Stimulated activated CD4-positive, alpha-beta T cell treated with anti-CD3 and anti-CD28 coated beads, Interleukin-2, amount 100 ng/mL, for 48 hours (primary cell): ENCODE results near the gene ZSCAN25.
A peak's percentile ranks its signal among the peaks of the same experiment; 100 is the strongest.
"Not testable (repeated sequence)": the region's sequence is repeated elsewhere in the genome, so short reads cannot be mapped to it uniquely, and the experiment has no call there.

Experiments used
- DNase-seq, 2 donors: peaks; one replicate each; pipeline ENCODE4 v3.0.0-alpha.2; 2020

The ZSCAN25 gene

DNA sequence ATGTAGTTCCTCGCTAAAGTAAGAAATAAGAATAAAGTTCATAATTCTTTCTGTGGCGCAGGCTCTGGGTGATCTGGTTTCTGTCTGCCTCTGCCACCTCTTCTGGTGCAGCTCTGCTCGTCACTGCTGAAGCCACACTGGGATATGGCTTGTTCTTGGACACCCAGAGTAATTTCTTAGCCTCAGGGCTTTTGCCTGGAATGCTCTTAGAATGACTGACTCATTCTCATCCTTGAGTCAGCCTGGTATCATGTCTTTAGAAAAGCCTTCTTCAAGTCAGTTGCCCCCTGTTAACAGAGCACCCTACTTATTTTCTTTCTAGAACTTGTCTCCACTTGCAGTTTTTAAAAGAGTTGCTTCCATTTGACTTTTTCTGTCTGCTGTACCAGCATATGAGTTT is 2.0 kb downstream of the ZSCAN25 start:
- DNase-seq, result no peak

DNA sequence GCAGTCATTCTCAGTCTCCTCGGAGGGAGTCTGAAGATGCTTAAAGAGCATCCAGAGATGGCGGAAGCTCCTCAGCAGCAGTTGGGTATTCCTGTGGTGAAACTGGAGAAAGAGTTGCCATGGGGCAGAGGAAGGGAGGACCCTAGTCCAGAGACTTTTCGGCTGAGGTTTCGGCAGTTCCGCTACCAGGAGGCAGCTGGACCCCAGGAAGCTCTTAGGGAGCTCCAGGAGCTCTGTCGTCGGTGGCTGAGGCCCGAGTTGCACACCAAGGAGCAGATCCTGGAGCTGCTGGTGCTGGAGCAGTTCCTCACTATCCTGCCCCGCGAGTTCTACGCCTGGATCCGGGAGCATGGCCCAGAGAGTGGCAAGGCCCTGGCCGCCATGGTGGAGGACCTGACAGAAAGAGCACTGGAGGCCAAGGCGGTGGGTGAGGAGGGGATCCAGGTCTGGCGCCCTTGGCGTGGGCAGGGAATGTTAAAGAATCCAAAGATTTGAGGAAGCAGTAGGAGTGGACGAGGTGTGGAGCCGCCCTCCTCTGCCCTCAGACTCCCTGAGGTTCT is 2.9 kb downstream of the ZSCAN25 start:
- no peak for DNase-seq

DNA sequence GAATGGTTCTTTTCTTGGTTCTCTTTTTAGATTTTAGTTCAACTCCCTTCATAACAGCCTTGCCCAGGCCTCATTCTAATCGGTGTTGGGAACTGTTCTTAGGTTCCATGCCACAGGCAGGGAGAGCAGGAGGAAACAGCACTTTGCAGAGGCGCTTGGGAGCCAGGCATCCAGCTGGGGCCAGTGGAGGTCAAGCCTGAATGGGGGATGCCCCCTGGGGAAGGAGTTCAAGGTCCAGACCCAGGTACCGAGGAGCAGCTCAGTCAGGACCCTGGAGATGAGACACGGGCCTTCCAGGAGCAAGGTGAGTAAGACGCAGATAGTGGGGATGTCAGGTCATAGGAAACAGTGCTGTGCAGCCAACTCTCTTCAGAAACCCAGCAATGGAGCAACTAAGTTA is 4.5 kb downstream of the ZSCAN25 start:
- no peak for DNase-seq

DNA sequence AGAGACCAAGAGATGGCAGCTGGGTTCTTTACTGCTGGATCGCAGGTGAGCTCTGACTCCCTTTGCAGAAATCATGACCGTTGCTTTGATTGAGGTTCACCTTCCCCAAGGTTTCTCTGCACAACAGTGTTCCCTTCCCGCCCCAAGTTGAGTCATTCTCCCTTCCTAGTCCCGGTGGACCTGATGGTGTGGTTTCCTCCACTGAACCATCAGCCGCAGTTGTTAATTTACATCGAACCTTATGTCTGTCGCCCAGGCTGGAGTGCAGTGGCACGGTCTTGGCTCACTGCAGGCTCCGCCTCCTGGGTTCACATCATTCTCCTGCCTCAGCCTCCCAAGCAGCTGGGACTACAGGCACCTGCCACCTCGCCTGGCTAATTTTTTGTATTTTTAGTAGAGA is 5.8 kb downstream of the ZSCAN25 start:
- no peak for DNase-seq

DNA sequence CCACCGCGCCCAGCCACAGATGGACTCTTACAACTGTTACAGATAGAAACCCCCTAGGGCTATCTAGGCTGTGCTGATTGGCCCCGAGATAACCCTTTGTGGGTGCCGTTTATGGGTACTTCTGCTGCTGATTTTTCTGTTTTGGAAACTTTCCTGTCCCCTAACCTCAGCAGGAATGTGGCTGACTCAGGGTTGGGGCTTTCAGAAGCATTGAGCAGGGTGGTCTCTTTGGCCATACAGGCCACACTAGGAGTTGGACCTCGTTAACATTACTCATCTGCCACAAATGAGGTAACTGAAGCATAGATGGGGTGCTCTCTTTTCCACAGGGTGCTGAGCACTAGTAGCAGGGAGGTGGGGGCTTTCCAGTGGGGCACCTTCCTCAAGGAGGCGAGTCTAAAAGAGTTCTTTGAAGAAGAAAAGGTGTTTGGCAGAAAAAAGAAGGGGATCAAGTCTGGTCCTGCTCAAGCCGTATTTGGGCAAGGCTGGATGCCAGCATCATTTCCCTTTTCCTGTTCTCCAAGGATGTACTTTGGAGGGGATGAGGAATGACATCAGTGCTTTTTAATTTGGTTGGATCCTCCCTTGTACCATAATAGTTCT is 6.4 kb downstream of the ZSCAN25 start:
- no peak for DNase-seq

DNA sequence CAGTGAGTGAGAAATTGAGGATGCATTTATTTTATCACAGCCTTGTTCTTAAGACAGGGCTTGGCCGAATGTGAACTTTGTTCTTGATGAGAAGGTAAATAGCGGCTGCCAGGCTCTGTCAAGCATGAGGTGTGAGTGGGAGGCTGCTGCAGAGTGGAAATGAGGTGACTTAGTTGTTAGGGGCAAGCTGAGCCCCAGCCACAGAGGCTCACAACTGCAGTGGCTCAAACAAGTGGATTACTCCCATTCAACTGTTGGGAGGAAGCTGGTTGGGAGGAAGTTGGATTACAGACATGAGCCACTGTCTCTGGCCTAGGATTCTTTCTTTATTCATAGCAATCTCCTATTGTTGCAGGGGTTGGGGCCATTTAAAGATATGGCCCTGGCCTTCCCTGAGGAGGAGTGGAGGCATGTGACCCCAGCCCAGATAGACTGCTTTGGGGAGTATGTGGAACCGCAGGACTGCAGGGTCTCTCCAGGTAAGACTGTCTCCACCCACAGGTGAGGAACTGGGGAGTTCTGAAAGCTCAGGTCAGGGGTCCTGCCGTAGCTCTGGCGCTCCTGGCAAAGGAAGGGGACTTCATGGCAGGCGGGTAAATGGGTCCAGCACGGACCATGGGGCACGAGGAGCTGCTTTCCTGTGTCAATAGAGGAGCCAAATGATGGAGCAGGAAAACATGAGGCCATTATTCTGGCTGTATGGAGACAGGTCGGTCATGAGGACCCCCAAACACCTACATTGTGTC is 7.1 kb downstream of the ZSCAN25 start:
- DNase-seq, result no peak

DNA sequence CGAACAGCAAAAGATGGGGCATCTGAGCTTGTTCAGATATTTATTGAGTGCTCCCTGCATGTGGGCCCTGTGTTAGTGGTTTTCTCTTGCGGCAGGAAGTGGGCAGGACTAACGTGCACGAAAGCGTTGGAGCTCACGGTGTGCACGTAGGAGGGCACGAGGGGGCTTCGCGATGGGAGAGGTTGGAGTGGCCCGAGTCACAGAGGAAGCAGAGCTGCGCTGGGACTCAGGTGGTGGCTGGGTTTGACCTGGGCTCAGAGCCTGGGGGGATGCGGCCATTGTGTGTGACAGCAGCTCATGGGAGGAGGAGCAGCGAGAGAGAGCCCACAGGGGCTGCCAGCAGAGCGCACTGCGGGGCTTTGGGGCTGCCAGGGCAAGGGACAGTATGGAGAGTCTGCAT is 7.7 kb downstream of the ZSCAN25 start:
- DNase-seq, result peak in 1 of 2 donors; percentile 50

DNA sequence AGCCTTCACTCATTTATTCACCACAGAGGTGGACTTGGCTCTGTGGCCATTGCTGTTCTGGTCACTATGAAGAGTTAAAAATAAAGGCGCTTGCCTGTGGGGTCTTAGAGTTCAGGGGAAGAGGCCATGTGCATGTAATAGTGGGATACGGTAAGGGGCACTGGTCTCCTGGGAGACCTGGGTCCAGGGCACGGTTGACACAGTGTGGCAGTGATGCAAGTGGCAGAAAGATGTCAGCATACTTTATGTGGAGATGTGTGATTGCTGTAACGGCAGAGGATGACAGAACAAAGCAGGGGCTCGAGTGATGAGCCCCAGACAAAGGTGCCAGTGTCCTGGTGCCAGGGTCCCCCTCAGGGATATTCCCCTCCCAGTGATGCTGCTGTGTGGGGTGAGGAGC is 8.6 kb downstream of the ZSCAN25 start:
- no peak for DNase-seq

DNA sequence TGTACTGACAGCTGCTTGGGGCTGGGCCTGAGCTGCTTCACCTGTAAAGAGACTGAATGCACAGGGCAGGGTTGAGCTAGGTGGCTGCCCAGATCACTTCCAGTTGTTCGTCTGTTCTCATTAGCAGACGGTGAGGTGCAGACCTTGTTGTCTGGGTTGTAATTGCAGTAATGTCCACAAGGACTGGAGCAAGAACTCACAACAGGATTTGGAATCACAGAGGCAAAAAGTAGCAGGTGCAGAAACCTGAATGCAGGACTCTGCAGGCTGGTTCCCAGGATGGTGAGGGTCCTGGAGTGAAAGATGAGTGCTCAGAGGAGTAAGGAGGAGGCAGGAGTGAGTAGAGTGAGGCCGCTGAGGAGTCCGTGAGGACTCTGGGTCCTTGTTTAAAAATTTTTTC is 9.2 kb downstream of the ZSCAN25 start:
- DNase-seq, result no peak

DNA sequence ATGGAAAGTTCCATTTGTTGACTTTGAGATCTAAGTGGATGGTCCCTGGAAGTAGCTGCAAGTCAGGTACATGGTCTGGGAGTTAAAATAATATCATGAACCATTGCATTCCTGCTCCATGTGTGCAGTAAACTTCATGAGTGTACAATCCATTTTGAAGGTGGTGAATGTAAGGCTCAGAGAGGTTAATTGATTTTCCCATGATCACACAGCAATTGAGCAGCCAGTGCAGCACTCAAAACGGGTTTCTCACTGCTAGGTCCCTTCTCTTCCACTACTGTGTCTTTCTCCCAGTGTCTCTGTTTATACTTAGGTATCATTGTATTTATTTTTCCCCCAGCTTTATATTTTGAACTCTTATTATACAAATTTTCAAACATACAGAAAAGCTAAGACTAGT is 9.9 kb downstream of the ZSCAN25 start:
- no peak for DNase-seq

DNA sequence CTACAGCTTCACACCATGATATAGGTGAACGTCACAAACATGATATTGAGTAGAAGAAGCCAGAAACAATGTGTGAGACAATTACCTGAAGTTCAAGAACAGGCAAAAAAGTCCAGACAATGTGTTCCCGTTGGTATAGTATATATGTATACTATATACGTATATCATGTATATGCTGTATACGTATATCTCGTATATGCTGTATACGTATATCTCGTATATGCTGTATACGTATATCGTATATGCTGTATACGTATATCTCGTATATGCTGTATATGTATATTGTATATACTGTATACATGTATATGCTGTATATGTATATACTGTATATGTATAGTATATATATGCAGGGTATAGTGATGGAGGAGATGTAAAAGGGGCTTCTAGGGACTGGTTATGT is 10.8 kb downstream of the ZSCAN25 start:
- no peak for DNase-seq

DNA sequence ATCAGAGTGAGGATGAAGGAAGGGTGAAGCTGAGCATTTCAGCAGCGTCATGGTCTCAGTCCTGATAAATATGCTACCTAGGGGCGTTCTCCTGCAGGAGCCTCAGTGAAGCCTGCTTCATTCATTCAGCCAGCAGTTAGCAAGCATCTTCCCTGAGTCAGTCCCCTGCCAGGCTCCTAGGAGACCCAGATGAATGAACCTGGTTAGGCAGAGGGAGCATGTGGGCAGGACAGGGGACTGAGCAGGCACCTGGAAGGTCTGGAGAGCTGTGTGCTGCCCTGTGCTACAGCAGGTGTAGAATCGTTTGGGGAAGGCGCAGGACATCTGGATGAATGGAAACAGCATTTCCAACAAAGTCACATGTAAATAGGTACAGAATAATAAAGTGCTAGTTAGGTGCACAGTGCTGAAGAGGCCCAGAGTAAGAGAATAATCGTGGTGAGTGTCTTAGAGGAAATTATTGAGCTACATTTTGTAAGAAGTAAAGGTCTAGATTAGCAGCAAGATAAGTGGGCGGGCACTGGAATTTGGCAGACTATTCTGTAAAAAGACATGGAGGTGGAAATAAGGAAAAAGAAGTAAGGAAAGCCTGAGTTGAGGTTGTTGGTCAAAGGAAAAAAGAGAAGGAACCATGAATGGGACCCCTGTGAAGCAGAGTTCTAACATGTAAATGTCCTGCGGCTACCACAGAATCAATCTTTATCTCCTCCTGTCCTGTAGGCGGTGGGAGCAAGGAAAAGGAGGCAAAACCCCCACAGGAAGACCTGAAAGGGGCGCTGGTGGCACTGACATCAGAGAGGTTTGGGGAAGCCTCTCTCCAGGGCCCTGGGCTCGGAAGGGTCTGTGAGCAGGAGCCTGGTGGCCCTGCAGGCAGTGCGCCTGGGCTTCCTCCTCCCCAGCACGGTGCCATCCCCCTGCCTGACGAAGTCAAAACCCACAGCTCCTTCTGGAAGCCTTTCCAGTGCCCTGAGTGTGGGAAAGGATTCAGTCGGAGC is 12.0 kb downstream of the ZSCAN25 start:
- DNase-seq, result no peak

DNA sequence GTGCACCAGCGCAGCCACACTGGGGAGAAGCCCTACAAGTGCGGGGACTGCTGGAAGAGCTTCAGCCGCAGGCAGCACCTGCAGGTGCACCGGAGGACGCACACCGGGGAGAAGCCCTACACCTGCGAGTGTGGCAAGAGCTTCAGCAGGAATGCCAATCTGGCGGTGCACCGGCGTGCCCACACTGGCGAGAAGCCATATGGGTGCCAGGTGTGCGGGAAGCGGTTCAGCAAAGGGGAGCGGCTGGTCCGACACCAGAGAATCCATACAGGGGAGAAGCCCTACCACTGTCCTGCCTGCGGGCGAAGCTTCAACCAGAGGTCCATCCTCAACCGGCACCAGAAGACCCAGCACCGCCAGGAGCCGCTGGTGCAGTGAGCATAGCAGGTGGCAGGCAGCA is 12.9 kb downstream of the ZSCAN25 start:
- no peak for DNase-seq

DNA sequence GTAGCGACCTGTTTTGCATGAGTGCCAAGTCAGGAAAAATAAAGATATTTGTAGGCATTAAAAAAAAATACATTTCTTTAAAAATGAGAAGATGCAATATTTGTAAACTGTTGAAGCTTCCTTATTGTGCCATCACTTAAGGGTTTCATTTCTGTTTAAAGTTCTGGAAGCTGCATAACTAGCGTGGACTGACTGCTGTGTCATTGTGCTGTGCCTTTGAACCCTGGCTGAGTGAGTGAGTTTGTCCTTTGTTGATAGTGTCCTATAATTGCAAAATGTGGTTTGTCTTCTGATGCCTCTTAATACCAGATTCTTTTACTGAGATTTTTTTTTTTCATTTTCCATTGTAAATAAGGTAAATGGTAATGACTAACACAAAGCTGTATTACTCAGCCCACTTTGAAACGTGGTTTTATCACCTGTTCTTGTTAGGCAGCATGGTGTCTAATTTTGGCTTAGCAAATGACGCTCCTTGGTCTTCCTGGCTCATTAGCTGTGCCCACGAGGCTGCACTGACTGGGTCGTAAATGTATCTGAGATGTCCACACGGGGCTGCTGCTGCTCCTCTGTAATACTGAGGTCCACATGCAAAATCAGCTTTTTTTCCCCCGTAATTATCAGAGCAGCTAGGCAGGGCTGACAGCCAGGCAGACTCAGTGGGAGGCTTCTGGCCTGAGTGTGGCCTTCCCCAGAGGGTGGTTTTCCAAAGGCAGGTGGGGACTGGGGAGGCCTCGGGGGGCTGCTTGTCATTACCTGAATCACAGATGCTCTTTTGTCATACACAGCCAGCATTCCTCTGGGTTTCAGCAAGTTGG is 14.8 kb downstream of the ZSCAN25 start:
- peak in 1 of 2 donors; percentile 28 for DNase-seq

DNA sequence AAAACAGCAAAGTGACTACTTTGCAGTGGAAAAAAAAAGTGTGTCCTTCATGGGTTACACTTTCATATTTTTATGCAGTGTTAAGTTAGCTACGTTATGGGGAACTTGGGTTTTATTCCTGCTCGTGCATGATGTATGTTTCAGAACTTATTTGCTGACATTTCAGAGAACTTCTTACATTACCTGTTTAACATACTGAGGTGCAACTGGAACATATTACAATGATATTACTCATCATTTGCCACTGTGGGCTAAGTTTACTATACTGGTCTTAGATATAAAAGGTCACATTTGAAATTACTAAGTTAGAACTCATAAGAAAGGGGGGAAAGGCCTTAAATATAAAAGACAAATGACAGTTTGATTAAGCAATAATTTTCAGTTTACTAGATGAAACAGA is 20.7 kb downstream of the ZSCAN25 start:
- not testable (repeated sequence) for DNase-seq

DNA sequence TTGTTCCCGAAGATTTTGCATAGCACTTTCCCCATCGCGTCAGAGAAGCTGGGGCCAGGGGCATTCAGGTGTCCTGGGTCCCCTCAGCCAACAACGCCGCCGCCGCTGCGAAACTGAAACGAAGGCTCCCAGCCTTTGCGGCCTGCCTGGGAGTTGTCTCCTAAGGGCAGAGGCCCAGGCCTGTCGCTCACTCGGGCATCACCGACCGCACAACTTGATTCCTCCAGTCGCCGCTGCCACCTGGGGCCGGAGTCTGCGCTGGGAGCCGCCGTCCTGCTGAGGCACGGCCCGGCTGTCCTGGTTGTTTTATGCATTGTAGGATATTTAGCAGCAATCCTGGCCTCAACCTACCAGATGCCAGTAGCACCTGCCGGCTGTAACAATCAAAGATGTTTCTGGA is 22.0 kb downstream of the ZSCAN25 start:
- no peak for DNase-seq

DNA sequence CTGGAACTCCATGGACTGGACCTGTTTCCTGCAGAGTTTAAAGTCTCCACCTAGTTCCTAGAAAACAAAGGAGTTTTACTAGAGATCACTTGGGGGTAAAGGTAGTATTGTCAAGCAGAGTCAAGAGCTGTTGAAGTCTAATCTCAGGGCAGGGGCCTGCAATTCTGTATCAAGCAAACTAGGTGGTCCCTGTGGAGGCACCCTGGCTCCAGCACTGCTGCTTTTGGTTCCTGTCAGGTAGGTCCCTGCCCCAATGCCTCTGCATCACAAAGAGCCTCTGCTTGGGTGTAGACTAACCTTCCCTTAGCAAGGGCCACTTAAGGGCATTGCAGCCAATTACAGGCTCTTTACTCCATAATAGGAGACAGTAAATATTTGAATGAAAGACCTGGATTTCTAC is 22.5 kb downstream of the ZSCAN25 start:
- DNase-seq, result no peak

DNA sequence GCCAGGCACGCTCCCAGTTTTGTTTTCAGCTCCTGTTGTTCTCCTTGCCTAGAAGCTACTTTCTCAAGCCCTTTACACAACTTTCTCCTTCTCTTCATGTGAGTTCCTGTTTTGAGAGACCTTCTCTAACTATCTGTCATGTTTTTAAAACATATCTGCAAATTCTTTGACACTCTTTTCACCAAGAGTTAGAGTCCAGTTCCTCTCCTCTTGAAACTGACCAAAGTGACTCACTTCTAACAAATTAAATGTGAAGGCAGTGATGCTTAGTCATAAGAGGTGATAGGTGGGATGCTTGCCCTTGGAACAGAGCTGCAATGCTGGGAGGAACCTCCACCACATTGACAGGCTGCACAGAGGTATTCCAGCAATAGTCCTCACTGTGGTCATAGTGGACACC is 25.3 kb downstream of the ZSCAN25 start:
- DNase-seq, result no peak

DNA sequence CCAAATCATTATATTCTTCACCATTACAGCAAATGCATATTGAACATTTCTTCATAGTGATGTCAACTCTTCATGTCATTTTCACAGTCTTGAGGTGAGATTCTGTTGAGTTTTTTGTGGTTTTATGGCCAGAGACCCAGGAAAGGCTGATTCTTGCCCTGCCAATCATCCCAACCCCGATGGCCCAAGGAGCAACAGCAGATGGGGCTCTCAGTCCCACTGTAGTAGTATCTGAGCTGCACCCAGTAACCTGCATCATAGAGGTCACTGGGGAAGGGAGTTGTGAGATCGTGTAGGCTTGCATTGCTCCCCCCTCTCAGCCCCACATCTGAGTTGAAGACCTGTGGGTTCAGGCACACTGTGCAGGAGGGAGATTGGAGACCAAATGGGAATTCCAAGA is 26.7 kb downstream of the ZSCAN25 start:
- no peak for DNase-seq

DNA sequence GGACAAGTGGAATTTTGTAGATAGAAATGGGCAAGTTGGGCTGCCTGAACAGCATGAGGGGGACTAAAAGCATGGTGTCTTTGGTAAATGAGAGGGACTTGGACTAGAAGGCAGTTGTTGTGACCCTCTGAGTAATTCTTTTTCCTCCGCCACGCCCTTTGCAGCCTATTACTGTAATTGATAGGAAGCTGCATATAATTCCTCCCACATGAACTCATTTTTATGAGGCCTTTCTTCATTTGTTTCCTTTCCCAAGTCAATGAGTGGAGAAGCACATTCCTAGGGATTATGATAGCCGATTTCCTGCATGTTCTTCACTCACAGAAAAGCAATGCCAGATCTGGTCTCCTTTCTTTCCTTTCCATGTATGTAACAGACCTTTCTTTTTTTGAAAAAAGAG is 27.7 kb downstream of the ZSCAN25 start:
- DNase-seq, result no peak

DNA sequence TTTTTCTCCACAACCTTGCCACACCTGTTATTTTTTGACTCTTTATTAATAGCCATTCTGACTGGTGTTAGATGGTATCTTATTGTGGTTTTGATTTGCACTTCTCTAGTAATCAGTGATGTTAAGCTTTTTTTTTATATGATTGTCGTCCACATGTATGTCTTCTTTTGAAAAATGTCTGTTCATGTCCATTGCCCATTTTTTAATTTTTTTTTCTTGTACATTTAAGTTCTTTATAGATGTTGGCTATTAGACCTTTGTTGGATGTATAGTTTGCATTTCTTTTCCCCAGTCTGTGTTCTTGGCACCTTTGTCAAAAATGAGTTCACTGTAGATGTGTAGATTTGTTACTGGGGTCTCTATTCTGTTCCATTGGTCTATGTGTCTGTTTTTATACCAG is 28.8 kb downstream of the ZSCAN25 start:
- DNase-seq, result no peak

DNA sequence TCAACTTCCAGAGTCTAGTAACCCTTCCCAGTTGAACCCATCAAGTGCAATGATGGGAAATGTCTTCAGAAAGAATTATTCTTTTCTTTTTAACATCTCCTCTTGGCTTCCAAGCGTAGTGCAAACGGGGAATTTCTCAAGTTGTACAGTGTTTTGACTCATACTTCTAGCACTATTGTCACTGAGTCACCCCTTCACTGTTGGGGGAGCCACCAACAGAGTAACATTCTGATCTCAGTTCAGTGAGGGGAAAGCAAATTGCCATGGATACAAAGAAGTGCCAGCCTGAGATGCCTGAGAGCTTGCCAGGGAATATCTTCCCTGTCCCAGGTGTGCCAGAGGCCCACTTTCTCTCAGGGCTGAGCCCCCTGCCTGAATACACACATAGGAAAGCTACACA is 32.1 kb downstream of the ZSCAN25 start:
- DNase-seq, result no peak

DNA sequence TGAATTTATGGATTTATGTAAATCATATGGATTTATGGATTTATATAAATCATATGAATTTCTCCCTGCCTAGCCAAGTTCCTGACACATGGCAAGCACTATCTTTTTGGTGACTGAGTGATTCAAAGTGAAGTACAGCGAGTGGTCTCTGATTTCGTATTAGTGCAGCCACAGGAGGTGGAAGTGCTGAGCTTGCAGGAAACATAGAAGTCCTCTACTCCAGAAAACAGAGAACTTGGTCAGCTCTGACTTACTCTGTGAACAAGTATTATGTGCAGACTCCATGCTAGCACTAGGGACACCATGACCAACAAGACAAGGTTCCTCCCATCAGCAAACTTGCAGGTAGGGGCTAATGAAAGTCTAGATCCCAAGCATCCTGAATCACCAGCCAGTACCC is 34.5 kb downstream of the ZSCAN25 start:
- no peak for DNase-seq
